Thoracic aorta (tissue), 2 donors: ENCODE results near the gene SLC36A4. TPM values are rescaled to one million over a fixed set of nuclear protein-coding genes. Genes with fewer than 3 reads are reported as not detected.

Experiments
- ATAC-seq: fragments of 150-250 bp; one replicate; pipeline ENCODE4 v1.8.0; 2017; ENCODE audit warnings: low read depth; ENCODE audit not compliant: insufficient number of reproducible peaks, low FRiP score
- DNase-seq: peaks from one replicate; pipeline ENCODE4 v3.0.0-alpha.2; 2020; ENCODE audit warnings: low spot score
- H3K27ac ChIP-seq, 2 donors: fragments of 200-600 bp; sonication (generic); 1 replicate in 1 of 2; 2 replicates in 1 of 2; pipeline ENCODE4 v1.5.1; 2016; ENCODE audit warnings: mild to moderate bottlenecking in 2 of 2, moderate library complexity in 2 of 2
- H3K27me3 ChIP-seq: fragments of 200-600 bp; sonication (generic); replicated peaks from 2 replicates; pipeline ENCODE4 v1.6.0; 2016; ENCODE audit warnings: mild to moderate bottlenecking; ENCODE audit not compliant: insufficient read depth
- H3K36me3 ChIP-seq: fragments of 200-600 bp; sonication (generic); one replicate; pipeline ENCODE4 v1.5.1; 2016
- H3K4me1 ChIP-seq, 2 donors: fragments of 200-600 bp; sonication (generic); 1 replicate in 1 of 2; 2 replicates in 1 of 2; pipeline versions ENCODE4 v1.5.1 to v1.6.0; 2016; ENCODE audit warnings: low read depth in 2 of 2, mild to moderate bottlenecking in 1 of 2; ENCODE audit not compliant: control insufficient read depth in 1 of 2
- H3K4me3 ChIP-seq: fragments of 200-600 bp; sonication (generic); 2 replicates; pipeline ENCODE4 v1.5.1; 2016; ENCODE audit warnings: mild to moderate bottlenecking
- H3K9me3 ChIP-seq: fragments of 200-600 bp; sonication (generic); 2 replicates; pipeline ENCODE4 v1.5.1; 2016
- total RNA-seq, 2 donors: library from RNA; depleted of rRNA; stranded (reverse); fragments of >200 nt; gene quantifications; one replicate each; pipeline versions ENCODE4 v1.1.0 to v1.2.3, GENCODE V29; 2016
- TF ChIP-seq, protein P1 (sequence below): fragments of 200-600 bp; sonication (generic); IDR thresholded peaks from one replicate; pipeline ENCODE4 v1.5.1; 2019; ENCODE audit warnings: antibody characterized with exemption

Gene SLC36A4
- total RNA-seq, 2 donors from 2014 or later = 8.5 to 27.2 TPM

DNA sequence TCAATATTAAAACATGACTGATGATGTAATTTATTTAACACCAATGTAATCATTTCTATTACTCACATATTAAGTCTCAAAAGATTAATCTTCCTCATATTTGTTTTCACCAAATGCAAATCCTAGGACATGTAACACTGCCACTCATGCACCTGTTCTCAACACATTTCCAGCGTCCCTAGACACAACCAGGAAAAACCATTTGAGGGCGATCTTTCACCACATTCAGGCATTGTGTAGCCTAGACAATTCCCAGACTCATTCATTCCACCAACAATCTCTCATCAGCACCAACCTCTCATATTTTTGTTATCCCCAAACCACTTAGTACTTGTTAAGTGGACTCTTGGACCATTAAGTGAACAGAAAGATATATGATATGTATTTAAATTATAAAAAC is 66.1 kb downstream of the SLC36A4 start:
- H3K36me3 ChIP-seq = no peaks in the 10 kb centered on the region

DNA sequence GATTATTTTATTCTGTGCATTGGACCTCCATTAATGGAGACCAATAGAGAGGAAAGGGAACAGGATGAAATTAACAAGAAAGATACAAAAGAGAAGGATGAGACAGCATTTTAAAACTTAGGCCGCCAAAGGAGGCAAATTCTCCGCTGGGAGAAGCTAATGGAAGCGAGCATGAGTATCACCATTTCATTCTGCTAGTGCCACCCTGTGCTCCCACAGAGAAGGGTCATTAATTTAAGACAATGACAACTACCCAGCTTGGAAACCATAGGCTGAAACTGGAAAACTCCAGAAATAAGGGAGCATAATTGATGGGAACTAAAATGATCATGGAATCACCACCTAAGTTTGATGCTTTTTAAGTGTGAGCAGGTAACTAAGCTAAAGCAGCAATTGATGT is 69.2 kb downstream of the SLC36A4 start:
- H3K27ac ChIP-seq = no peak overlapping the region
- H3K9me3 ChIP-seq = no peaks in the 10 kb centered on the region
- ATAC-seq (no peak), DNase-seq (no peak)
- TF ChIP-seq, protein P1, sequence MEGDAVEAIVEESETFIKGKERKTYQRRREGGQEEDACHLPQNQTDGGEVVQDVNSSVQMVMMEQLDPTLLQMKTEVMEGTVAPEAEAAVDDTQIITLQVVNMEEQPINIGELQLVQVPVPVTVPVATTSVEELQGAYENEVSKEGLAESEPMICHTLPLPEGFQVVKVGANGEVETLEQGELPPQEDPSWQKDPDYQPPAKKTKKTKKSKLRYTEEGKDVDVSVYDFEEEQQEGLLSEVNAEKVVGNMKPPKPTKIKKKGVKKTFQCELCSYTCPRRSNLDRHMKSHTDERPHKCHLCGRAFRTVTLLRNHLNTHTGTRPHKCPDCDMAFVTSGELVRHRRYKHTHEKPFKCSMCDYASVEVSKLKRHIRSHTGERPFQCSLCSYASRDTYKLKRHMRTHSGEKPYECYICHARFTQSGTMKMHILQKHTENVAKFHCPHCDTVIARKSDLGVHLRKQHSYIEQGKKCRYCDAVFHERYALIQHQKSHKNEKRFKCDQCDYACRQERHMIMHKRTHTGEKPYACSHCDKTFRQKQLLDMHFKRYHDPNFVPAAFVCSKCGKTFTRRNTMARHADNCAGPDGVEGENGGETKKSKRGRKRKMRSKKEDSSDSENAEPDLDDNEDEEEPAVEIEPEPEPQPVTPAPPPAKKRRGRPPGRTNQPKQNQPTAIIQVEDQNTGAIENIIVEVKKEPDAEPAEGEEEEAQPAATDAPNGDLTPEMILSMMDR = no peak
- H3K4me3 ChIP-seq = no peak overlapping the region
- no peaks in the 10 kb centered on the region for H3K4me1 ChIP-seq
- H3K27me3 ChIP-seq = no peaks in the 10 kb centered on the region
- H3K36me3 ChIP-seq = no peaks in the 10 kb centered on the region

More for the DNA sequence above, 66.1 kb downstream of the SLC36A4 start:
- no peaks in the 10 kb centered on the region for H3K9me3 ChIP-seq
- ATAC-seq (no peak), DNase-seq (no peak)
- no peak overlapping the region for H3K4me3 ChIP-seq
- TF ChIP-seq, protein P1 = no peak
- H3K27me3 ChIP-seq = no peaks in the 10 kb centered on the region
- H3K27ac ChIP-seq = no peak overlapping the region
- H3K4me1 ChIP-seq = no peaks in the 10 kb centered on the region

GRCh38 chr11:93123351-93123898 is 74.4 kb downstream of the SLC36A4 start:
- Histone ChIP-seq H3K4me3 (no peak overlapping the region), H3K4me1 (no peaks in the 10 kb centered on the region), H3K27me3 (no peaks in the 10 kb centered on the region), H3K27ac (no peak overlapping the region), H3K9me3 (no peaks in the 10 kb centered on the region), H3K36me3 (no peaks in the 10 kb centered on the region)
- ATAC-seq (no peak), DNase-seq (no peak)
- TF ChIP-seq, protein P1 = no peak

GRCh38 chr11:93122535-93123235 is 75.1 kb downstream of the SLC36A4 start:
- TF ChIP-seq, protein P1 = no peak
- Histone ChIP-seq H3K4me1 (no peaks in the 10 kb centered on the region), H3K36me3 (no peaks in the 10 kb centered on the region), H3K4me3 (no peak overlapping the region), H3K27me3 (no peaks in the 10 kb centered on the region), H3K27ac (no peak overlapping the region), H3K9me3 (no peaks in the 10 kb centered on the region)
- no peak for DNase-seq
- no peak for ATAC-seq

GRCh38 chr11:93118276-93118675 is 79.5 kb downstream of the SLC36A4 start:
- Histone ChIP-seq H3K27me3 (no peaks in the 10 kb centered on the region), H3K9me3 (no peaks in the 10 kb centered on the region), H3K4me1 (no peaks in the 10 kb centered on the region), H3K4me3 (no peak overlapping the region), H3K27ac (no peak overlapping the region), H3K36me3 (no peaks in the 10 kb centered on the region)
- ATAC-seq (no peak), DNase-seq (no peak)
- TF ChIP-seq, protein P1 = no peak
